ENCODE results near the gene CLDND2.
"Not testable (repeated sequence)": the region's sequence is repeated elsewhere in the genome, so short reads cannot be mapped to it uniquely, and the experiment has no call there.

The CLDND2 gene

GRCh38 chr19:51368366-51369282 is at the start of gene CLDND2:
Gene CLDND2, minus strand, starts transcription at chr19:51369003. Its CDS starts 426 bp downstream, at chr19:51368577.
- DNase-seq (ENCODE audit: low spot score) = no peak

- no peak for DNase-seq (ENCODE audit: low spot score)
These were observed 49.0 kb upstream of the CLDND2 start for GRCh38 chr19:51417810-51418157.

GRCh38 chr19:51417107-51417809 is 48.5 kb upstream of the CLDND2 start, which contains the start of gene SIGLEC10:
Gene SIGLEC10, minus strand, starts transcription at chr19:51417642. Its CDS starts 61 bp downstream, at chr19:51417581.
- DNase-seq (ENCODE audit: low spot score) = no peak

- not testable (repeated sequence) for DNase-seq (ENCODE audit: low spot score)
These were observed 47.6 kb upstream of the CLDND2 start for GRCh38 chr19:51416422-51416821.

GRCh38 chr19:51415187-51415586 is 46.4 kb upstream of the CLDND2 start:
- DNase-seq (ENCODE audit: low spot score) = no peak

- no peak for DNase-seq (ENCODE audit: low spot score)
These were observed 42.3 kb upstream of the CLDND2 start for GRCh38 chr19:51410950-51411748.

GRCh38 chr19:51407511-51408131 is 38.8 kb upstream of the CLDND2 start:
- DNase-seq (ENCODE audit: low spot score) = no peak

- no peak for DNase-seq (ENCODE audit: low spot score)
These were observed 33.3 kb upstream of the CLDND2 start for GRCh38 chr19:51402117-51402516.

GRCh38 chr19:51399936-51400335 is 31.1 kb upstream of the CLDND2 start:
- DNase-seq (ENCODE audit: low spot score) = not testable (repeated sequence)

- no peak for DNase-seq (ENCODE audit: low spot score)
These were observed 30.4 kb upstream of the CLDND2 start for GRCh38 chr19:51399231-51399630.

- no peak for DNase-seq (ENCODE audit: low spot score)
These were observed 29.4 kb upstream of the CLDND2 start for GRCh38 chr19:51398096-51398704.

- DNase-seq (ENCODE audit: low spot score) = not testable (repeated sequence)
These were observed 28.6 kb upstream of the CLDND2 start for GRCh38 chr19:51397453-51397852.

- DNase-seq (ENCODE audit: low spot score) = no peak
These were observed 27.4 kb upstream of the CLDND2 start for GRCh38 chr19:51396175-51396574.

GRCh38 chr19:51394050-51394836 is 25.4 kb upstream of the CLDND2 start:
- DNase-seq (ENCODE audit: low spot score) = peak; percentile 98

- DNase-seq (ENCODE audit: low spot score) = no peak
These were observed 23.9 kb upstream of the CLDND2 start for GRCh38 chr19:51392701-51393100.

- DNase-seq (ENCODE audit: low spot score) = no peak
These were observed 22.3 kb upstream of the CLDND2 start for GRCh38 chr19:51391073-51391611.

- no peak for DNase-seq (ENCODE audit: low spot score)
These were observed 20.3 kb upstream of the CLDND2 start for GRCh38 chr19:51389143-51389542.

GRCh38 chr19:51387924-51388389 is 19.2 kb upstream of the CLDND2 start, which contains the start of gene LIM2:
Gene LIM2, minus strand, starts transcription at chr19:51387974. Its CDS starts 531 bp downstream, at chr19:51387443.
- peak; percentile 69 for DNase-seq (ENCODE audit: low spot score)

- DNase-seq (ENCODE audit: low spot score) = no peak
These were observed 18.2 kb upstream of the CLDND2 start for GRCh38 chr19:51386882-51387520.
